Fibroblast of villous mesenchyme (primary cell): ENCODE results near the gene COBL. TPM values are rescaled to one million over a fixed set of nuclear protein-coding genes. Genes with fewer than 3 reads are reported as not detected.

Experiments
- DNase-seq: peaks from one replicate; pipeline ENCODE4 v3.0.0-alpha.2; 2010; ENCODE audit warnings: low read depth
- H3K4me3 ChIP-seq: 2 replicates; pipeline ENCODE4 v1.5.1; 2011; ENCODE audit warnings: low read depth, mild to moderate bottlenecking, low read length
- total RNA-seq: library from RNA; depleted of rRNA; stranded (reverse); fragments of >200 nt; gene quantifications from 2 replicates; pipeline ENCODE4 v1.2.3, GENCODE V29; 2012
- TF ChIP-seq, protein P1 (sequence below): IDR thresholded peaks from 2 replicates; pipeline ENCODE4 v1.5.1; 2012; ENCODE audit warnings: low read depth, mild to moderate bottlenecking, low read length; ENCODE audit not compliant: insufficient read depth

COBL gene
- total RNA-seq, 1 donor = not detected

GRCh38 chr7:51299391-51300133, 17.0 kb downstream of the COBL start:
- H3K4me3 ChIP-seq = no peak overlapping the region
- DNase-seq = no peak
- TF ChIP-seq, protein P1, sequence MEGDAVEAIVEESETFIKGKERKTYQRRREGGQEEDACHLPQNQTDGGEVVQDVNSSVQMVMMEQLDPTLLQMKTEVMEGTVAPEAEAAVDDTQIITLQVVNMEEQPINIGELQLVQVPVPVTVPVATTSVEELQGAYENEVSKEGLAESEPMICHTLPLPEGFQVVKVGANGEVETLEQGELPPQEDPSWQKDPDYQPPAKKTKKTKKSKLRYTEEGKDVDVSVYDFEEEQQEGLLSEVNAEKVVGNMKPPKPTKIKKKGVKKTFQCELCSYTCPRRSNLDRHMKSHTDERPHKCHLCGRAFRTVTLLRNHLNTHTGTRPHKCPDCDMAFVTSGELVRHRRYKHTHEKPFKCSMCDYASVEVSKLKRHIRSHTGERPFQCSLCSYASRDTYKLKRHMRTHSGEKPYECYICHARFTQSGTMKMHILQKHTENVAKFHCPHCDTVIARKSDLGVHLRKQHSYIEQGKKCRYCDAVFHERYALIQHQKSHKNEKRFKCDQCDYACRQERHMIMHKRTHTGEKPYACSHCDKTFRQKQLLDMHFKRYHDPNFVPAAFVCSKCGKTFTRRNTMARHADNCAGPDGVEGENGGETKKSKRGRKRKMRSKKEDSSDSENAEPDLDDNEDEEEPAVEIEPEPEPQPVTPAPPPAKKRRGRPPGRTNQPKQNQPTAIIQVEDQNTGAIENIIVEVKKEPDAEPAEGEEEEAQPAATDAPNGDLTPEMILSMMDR = no peak

DNA sequence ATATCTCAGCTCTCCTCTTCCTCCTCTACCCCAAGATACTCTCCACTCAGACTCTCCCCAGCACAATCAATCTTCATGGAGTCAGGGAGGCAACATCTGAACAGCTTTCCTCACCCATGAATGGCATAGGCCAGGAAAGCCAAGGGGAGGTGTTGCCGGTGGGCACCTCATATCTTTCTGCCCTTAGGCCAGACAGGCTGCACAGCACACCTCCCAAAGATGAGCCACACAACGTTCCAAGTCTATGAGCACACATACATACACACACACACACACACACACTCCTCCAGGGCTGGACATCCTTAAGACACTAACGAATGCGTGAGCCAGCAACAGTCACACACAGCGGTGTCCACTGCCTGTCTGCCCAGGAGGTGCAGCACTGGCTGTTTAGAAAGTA, 17.7 kb downstream of the COBL start:
- no peak overlapping the region for H3K4me3 ChIP-seq
- TF ChIP-seq, protein P1 = no peak
- DNase-seq = no peak

DNA sequence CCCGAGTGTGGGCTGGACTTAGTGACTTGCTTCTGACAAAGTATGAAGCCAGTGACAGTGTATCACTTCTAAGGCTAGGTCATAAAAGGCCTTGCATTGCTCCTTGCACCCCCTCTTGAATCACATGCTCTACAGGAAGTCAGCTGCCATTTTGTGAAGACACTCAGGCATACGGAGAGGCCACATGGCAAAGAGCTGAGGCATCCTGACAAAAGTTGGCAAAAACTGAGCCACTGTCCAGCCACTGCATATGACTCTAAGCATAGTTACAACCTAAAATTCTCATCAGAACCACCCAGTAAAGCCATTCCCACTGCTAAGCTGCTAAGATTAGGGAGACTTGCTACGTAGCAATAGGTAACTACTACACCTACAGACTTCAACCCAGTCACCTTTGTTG, 18.6 kb downstream of the COBL start:
- H3K4me3 ChIP-seq = no peak overlapping the region
- TF ChIP-seq, protein P1 = no peak
- no peak for DNase-seq

GRCh38 chr7:51295440-51296245, 21.0 kb downstream of the COBL start:
- TF ChIP-seq, protein P1 = no peak
- no peak for DNase-seq
- no peak overlapping the region for H3K4me3 ChIP-seq

- DNase-seq = no peak
- H3K4me3 ChIP-seq = no peak overlapping the region
- TF ChIP-seq, protein P1 = no peak
These were observed 24.0 kb downstream of the COBL start for GRCh38 chr7:51292596-51292995.

GRCh38 chr7:51290702-51291540, 25.7 kb downstream of the COBL start:
- no peak for DNase-seq
- TF ChIP-seq, protein P1 = no peak
- H3K4me3 ChIP-seq = no peak overlapping the region
